GM12864 (cell line): ENCODE results near the gene SLC25A24.

Experiments
- DNase-seq: peaks from one replicate; pipeline ENCODE4 v3.0.0-alpha.2; 2011; ENCODE audit warnings: low read depth
- H3K4me3 ChIP-seq: 2 replicates; pipeline ENCODE4 v1.5.1; 2011; ENCODE audit warnings: mild to moderate bottlenecking, low read depth, low read length, control low read depth
- CTCF ChIP-seq: IDR thresholded peaks from 2 replicates; pipeline ENCODE4 v1.5.1; 2011; ENCODE audit warnings: low read depth, mild to moderate bottlenecking, moderate library complexity, low read length, control low read depth, inconsistent platforms; ENCODE audit errors: missing control alignments

Gene SLC25A24

GRCh38 chr1:108114033-108114599, 86.0 kb downstream of the SLC25A24 start:
- TF ChIP-seq CTCF = no peak
- no peak for DNase-seq
- no peak overlapping the region for H3K4me3 ChIP-seq

GRCh38 chr1:108113496-108113895, 86.6 kb downstream of the SLC25A24 start:
- no peak for DNase-seq
- no peak for TF ChIP-seq CTCF
- no peak overlapping the region for H3K4me3 ChIP-seq

- no peak for TF ChIP-seq CTCF
- no peak overlapping the region for H3K4me3 ChIP-seq
- no peak for DNase-seq
Observed at GRCh38 chr1:108109295-108109973, 90.7 kb downstream of the SLC25A24 start.

GRCh38 chr1:108108119-108108518, 92.0 kb downstream of the SLC25A24 start:
- no peak for DNase-seq
- H3K4me3 ChIP-seq = no peak overlapping the region
- no peak for TF ChIP-seq CTCF

GRCh38 chr1:108107658-108108057, 92.5 kb downstream of the SLC25A24 start:
- TF ChIP-seq CTCF = no peak
- DNase-seq = no peak
- H3K4me3 ChIP-seq = no peak overlapping the region

- TF ChIP-seq CTCF = no peak
- no peak overlapping the region for H3K4me3 ChIP-seq
- no peak for DNase-seq
Observed at GRCh38 chr1:108106775-108107174, 93.4 kb downstream of the SLC25A24 start.

GRCh38 chr1:108100148-108100547, 100.0 kb downstream of the SLC25A24 start:
- DNase-seq = no peak
- no peak for TF ChIP-seq CTCF
- no peak overlapping the region for H3K4me3 ChIP-seq
